Nephron progenitor cell (in vitro differentiated cells): ENCODE data around the gene OR5C1.
"Not testable (repeated sequence)": the region's sequence is repeated elsewhere in the genome, so short reads cannot be mapped to it uniquely, and the experiment has no call there.

Source experiments
- DNase-seq: peaks from one replicate; pipeline ENCODE4 v3.0.0; 2021
- H3K27ac Mint-ChIP-seq: 2 replicates; pipeline ENCODE4 v1.8.0; 2021; ENCODE audit warnings: mild to moderate bottlenecking, moderate library complexity, mixed read lengths
- H3K27me3 Mint-ChIP-seq: 2 replicates; pipeline ENCODE4 v1.8.0; 2021; ENCODE audit warnings: mild to moderate bottlenecking, low read depth, mixed read lengths; ENCODE audit not compliant: poor library complexity
- H3K36me3 Mint-ChIP-seq: 2 replicates; pipeline ENCODE4 v1.8.0; 2021; ENCODE audit warnings: low read depth, mixed read lengths
- H3K4me1 Mint-ChIP-seq: 2 replicates; pipeline ENCODE4 v1.8.0; 2021; ENCODE audit warnings: mixed read lengths
- H3K4me3 Mint-ChIP-seq: 2 replicates; pipeline ENCODE4 v1.8.0; 2021; ENCODE audit warnings: mild to moderate bottlenecking, moderate library complexity, mixed read lengths
- H3K9me3 Mint-ChIP-seq: 2 replicates; pipeline ENCODE4 v1.8.0; 2021; ENCODE audit warnings: mild to moderate bottlenecking, moderate library complexity, mixed read lengths
- TF ChIP-seq, protein P1 (sequence below): fragments of 200-600 bp; sonication (generic); IDR thresholded peaks from 2 replicates; pipeline ENCODE4 v1.5.0; 2021; ENCODE audit warnings: antibody characterized with exemption

The OR5C1 gene

DNA sequence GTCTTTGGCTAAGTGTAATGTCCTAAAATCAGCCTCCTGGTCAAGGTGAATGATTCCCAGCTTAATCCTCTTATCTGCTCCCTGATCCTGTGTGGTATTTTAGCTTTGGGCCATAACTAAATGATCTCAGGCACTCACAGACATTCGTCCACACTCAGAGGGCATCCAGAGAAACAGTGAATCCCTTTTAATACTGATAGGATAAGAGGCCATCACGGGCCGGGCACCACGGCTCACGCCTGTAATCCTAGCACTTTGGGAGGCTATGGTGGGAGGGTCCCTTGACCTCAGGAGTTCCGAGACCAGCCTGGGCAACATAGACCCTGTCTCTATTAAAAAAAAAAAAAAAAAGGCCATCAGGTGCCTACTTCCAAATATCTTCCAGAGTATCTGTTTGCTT is 33.3 kb downstream of the OR5C1 start:
- peaks cover 2% of the 10 kb centered on the region for H3K27me3 Mint-ChIP-seq
- H3K4me3 Mint-ChIP-seq: no peak overlapping the region
- H3K36me3 Mint-ChIP-seq: peaks cover 37% of the 10 kb centered on the region
- DNase-seq: no peak
- peak overlapping the region; percentile 35 for H3K27ac Mint-ChIP-seq
- peaks cover 14% of the 10 kb centered on the region for H3K4me1 Mint-ChIP-seq
- TF ChIP-seq, protein P1, sequence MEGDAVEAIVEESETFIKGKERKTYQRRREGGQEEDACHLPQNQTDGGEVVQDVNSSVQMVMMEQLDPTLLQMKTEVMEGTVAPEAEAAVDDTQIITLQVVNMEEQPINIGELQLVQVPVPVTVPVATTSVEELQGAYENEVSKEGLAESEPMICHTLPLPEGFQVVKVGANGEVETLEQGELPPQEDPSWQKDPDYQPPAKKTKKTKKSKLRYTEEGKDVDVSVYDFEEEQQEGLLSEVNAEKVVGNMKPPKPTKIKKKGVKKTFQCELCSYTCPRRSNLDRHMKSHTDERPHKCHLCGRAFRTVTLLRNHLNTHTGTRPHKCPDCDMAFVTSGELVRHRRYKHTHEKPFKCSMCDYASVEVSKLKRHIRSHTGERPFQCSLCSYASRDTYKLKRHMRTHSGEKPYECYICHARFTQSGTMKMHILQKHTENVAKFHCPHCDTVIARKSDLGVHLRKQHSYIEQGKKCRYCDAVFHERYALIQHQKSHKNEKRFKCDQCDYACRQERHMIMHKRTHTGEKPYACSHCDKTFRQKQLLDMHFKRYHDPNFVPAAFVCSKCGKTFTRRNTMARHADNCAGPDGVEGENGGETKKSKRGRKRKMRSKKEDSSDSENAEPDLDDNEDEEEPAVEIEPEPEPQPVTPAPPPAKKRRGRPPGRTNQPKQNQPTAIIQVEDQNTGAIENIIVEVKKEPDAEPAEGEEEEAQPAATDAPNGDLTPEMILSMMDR: no peak
- no peaks in the 10 kb centered on the region for H3K9me3 Mint-ChIP-seq

DNA sequence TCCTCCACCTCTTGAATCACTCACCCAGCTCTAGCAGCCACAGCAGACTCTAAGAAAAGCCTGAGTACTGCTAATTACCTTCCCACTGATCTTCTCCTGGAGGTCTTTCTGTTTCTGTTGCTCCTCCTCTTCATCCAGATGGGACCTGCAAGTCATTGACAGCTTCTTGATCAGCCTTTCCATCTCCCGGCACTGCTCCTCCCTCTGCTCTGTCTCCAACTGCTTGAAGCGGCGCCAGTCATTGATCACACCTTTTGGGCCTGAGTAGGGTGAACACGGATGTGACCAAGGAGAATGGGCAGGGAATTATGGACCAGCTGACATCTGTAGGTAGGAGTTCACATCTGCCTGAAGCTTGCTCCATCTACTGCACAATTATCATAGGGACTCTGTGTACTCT is 34.2 kb downstream of the OR5C1 start:
- peaks cover 18% of the 10 kb centered on the region for H3K4me1 Mint-ChIP-seq
- no peak for DNase-seq
- peaks cover 2% of the 10 kb centered on the region for H3K27me3 Mint-ChIP-seq
- TF ChIP-seq, protein P1: no peak
- peaks cover 33% of the 10 kb centered on the region for H3K36me3 Mint-ChIP-seq
- no peaks in the 10 kb centered on the region for H3K9me3 Mint-ChIP-seq
- no peak overlapping the region for H3K4me3 Mint-ChIP-seq
- H3K27ac Mint-ChIP-seq: no peak overlapping the region

DNA sequence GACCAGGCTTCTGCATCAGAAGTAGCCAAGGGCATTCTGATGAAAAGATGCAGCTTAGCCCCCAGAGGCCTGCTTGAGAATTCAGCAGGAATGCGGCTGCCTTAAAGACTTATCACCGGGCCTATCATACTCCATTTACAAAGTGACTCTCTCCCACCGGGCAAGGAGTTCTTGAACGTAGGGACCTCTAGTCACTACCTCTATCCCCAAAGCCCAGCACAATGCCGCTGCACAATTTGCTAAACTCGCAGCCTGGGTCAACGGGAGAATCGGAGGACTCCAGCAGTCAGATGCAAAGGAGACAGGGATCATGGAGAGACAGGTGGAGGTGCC is 39.0 kb downstream of the OR5C1 start:
- peaks cover 5% of the 10 kb centered on the region for H3K27me3 Mint-ChIP-seq
- H3K36me3 Mint-ChIP-seq: peaks cover 13% of the 10 kb centered on the region
- TF ChIP-seq, protein P1: no peak
- H3K9me3 Mint-ChIP-seq: no peaks in the 10 kb centered on the region
- H3K4me1 Mint-ChIP-seq: peaks cover 18% of the 10 kb centered on the region
- H3K4me3 Mint-ChIP-seq: peak overlapping the region; percentile 95
- H3K27ac Mint-ChIP-seq: peak overlapping the region; percentile 96
- DNase-seq: peak; percentile 23

DNA sequence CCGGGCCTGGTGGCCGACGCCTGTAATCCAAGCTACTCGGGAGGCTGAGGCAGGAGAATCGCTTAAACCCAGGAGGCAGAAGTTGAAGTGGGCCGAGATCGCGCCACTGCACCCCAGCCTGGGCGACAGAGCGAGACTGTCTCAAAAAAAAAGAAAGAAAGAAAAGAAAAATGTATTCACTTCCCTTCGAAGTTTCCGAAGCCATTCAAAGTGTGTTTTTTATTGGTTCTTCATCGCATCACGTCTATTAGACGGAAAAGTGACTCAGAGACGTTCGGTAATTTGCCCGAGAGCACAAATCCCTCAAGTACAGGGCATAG is 40.2 kb downstream of the OR5C1 start:
- Mint-ChIP-seq H3K4me1 (peaks cover 18% of the 10 kb centered on the region), H3K4me3 (peak overlapping the region; percentile 95), H3K36me3 (peaks cover 13% of the 10 kb centered on the region)
- not testable (repeated sequence) for H3K27me3 Mint-ChIP-seq, DNase-seq, H3K9me3 Mint-ChIP-seq, H3K27ac Mint-ChIP-seq

DNA sequence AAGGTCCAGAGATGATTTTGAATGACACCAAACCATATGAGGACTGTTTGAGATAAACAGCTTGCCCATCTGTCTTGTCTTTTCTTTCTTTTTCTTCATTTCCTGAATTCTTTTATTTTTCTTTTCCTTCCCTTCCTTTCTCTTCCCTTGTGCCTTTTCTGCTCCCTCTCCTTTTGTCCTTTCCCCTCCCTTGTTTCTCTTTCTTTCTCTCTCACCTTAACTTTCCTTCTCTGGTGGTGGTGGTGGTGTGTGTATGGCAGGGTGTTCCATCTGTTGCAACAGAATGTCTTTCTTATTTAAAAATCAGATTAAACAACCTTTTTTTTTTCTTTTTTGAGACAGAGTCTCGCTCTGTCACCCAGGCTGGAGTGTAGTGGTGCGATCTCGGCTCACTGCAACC is 43.5 kb downstream of the OR5C1 start:
- H3K27ac Mint-ChIP-seq: no peak overlapping the region
- H3K4me1 Mint-ChIP-seq: peaks cover 11% of the 10 kb centered on the region
- no peaks in the 10 kb centered on the region for H3K36me3 Mint-ChIP-seq
- TF ChIP-seq, protein P1: no peak
- no peak for DNase-seq
- H3K9me3 Mint-ChIP-seq: no peaks in the 10 kb centered on the region
- H3K4me3 Mint-ChIP-seq: no peak overlapping the region
- peaks cover 10% of the 10 kb centered on the region for H3K27me3 Mint-ChIP-seq

DNA sequence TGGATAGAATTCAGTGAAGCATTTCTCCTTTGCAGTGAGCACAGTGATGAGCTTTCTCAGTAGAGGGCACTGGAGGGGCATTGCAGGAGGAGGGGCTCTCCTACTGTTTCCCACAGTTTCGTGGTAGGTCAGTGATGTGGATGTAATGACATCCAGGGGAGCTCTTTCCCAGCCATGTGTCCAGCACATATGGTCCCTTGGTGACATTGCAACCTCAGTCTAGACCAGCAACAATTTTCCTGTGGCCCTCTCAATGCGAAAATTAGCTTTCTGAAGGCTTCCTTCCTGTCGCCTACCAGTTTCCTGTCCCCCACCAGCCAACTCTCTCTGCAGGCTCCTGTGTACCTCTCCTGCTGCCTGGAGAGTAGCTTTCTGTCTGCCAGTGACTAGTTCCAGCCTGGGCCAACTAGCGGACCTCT is 46.6 kb downstream of the OR5C1 start:
- TF ChIP-seq, protein P1: no peak
- no peaks in the 10 kb centered on the region for H3K9me3 Mint-ChIP-seq
- H3K4me3 Mint-ChIP-seq: no peak overlapping the region
- H3K4me1 Mint-ChIP-seq: peaks cover 9% of the 10 kb centered on the region
- peaks cover 19% of the 10 kb centered on the region for H3K27me3 Mint-ChIP-seq
- peak overlapping the region; percentile 58 for H3K27ac Mint-ChIP-seq
- no peak for DNase-seq
- H3K36me3 Mint-ChIP-seq: no peaks in the 10 kb centered on the region
